GM19099 (cell line): ENCODE measurements around the gene PLPPR1.

Experiments
- POLR2A ChIP-seq: IDR thresholded peaks from 3 replicates; pipeline ENCODE4 v1.6.1; 2011; ENCODE audit warnings: low read depth; ENCODE audit not compliant: insufficient read length; ENCODE audit errors: extremely low read depth

Gene PLPPR1

DNA sequence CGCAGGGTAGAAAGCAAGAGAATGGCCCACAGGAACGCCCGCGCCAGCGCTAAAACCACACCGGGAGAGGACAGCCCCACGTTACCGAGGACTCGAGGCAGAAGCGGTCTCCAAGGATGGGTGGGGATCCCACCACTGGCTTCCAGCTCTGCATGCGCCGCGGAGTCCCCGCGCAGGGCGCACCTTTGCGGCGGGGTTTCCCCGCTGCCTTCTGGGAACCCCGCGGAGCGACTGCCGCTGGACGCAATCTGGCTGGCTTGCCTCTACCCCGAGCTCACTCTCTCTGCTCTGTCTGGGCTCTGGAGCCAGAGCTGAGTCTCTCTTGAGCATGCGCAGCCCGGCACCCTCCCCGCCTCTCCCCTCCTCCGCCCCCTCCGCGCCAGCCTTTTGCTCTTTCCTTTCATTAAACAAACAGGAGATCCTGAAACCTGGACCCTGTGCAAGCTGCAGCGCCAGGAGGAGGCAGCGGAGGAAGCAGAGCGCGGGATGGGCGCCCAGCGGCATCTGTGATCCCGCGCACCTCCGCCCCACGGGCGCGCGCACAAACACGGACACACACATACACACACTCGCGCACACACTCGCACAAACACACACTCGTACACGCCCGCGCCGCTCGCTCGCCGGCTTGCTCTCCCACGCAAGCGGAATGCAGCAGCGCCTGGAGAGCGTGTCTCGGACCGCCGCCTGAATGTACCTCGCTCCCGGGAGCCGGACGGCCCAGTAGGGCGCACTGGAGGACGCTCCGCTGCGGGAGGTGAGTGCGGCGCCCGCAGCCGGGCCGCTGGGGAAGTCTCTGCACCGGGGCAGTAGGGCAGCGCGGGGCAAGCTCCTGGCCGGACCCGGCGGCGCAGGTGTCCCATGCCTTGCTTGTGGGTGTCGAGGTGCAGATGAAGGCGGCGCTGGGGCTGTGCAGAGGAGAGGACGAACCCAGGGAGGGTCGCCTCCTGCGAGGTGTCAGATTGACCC, at the start of gene PLPPR1:
Gene PLPPR1, plus strand, starts transcription at position 382 of the 969 bp plus-strand sequence.
- no peak for TF ChIP-seq POLR2A

DNA sequence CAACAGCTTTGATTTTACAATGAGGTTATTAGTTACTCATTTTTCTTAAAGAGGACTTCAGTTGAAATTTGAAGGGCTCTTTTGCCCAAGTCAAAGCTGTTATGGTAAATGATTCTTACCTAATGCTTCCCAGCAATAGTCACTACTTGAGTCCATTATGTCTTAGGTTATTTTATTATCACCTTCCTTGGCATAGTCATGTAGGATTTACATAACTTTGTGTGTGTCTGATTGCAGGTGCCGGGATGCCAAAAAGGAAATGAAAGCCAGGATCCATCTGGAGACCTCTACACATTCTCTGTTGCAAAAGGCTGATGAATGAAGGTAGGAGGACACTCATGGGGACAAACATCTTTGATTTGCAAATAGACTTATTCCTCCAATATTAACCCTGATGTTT, 38.8 kb upstream of the PLPPR1 start:
- no peak for TF ChIP-seq POLR2A

DNA sequence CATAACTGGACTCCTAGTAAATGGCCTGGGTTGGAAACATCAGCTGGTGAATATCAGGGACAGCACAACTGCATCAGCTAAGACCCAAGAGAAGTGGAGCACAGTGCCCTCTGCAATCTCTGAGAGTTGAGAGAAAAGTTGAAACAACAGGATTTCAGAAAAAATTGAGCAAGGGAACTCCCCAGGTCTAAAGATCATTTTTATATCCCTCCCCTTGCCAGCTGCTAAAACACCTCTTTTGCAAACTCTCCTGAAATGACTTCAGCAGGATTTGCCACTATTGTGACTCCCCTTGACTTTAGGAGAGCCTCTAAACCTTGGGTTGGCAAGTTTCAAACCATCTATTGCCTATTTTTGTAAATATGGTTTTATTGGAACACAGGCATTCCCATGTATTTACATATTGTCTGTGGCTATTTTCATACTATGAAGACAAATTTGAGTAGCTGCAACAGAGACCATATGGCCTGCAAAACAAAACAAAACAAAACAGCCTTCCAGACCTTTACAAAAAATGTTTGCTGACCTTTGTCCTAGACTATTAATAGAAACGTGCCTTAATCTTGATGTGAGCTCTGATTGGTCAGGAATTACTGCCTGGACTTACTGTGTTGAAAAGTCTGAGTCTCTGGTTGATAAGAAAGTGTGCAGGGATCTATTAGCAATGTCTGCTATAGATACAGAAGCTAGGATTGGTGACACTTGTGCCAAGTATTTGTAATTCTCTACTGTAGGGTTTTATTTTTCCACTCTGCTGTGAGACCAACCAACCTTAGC, 37.7 kb upstream of the PLPPR1 start:
- no peak for TF ChIP-seq POLR2A

GRCh38 chr9:100992632-100993031, 35.9 kb upstream of the PLPPR1 start:
- no peak for TF ChIP-seq POLR2A

- no peak for TF ChIP-seq POLR2A
Observed at GRCh38 chr9:100999906-101000544, 28.5 kb upstream of the PLPPR1 start.

DNA sequence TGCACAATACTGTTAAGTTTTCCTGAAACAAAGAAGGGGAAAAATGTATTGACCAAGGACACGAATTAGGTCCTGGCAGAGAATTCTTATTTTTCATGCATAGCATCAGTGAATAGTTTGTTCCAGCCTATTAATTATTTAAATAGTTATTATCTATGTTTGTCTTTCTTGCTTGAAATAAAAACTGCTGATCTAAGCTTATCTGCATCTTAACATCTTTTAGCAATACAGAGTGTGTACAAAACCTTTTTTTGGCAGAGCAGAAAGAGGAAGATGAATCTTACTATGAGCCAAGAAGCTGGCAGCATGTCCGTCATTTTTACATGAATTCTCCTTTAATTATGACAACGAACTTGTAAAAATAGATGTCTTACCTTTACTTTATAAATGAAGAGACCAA, 23.3 kb upstream of the PLPPR1 start:
- TF ChIP-seq POLR2A: no peak

- TF ChIP-seq POLR2A: no peak
Observed at GRCh38 chr9:101014566-101014965, 14.0 kb upstream of the PLPPR1 start.

GRCh38 chr9:101018467-101018866, 10.1 kb upstream of the PLPPR1 start:
- no peak for TF ChIP-seq POLR2A

GRCh38 chr9:101022704-101023103, 5.8 kb upstream of the PLPPR1 start:
- no peak for TF ChIP-seq POLR2A

GRCh38 chr9:101025940-101026339, 2.6 kb upstream of the PLPPR1 start:
- TF ChIP-seq POLR2A: no peak

GRCh38 chr9:101026824-101027223, 1.7 kb upstream of the PLPPR1 start:
- no peak for TF ChIP-seq POLR2A

- TF ChIP-seq POLR2A: no peak
Observed at GRCh38 chr9:101027236-101027635, 1.3 kb upstream of the PLPPR1 start.

GRCh38 chr9:101027733-101028345, 688 bp upstream of the PLPPR1 start:
- TF ChIP-seq POLR2A: no peak

DNA sequence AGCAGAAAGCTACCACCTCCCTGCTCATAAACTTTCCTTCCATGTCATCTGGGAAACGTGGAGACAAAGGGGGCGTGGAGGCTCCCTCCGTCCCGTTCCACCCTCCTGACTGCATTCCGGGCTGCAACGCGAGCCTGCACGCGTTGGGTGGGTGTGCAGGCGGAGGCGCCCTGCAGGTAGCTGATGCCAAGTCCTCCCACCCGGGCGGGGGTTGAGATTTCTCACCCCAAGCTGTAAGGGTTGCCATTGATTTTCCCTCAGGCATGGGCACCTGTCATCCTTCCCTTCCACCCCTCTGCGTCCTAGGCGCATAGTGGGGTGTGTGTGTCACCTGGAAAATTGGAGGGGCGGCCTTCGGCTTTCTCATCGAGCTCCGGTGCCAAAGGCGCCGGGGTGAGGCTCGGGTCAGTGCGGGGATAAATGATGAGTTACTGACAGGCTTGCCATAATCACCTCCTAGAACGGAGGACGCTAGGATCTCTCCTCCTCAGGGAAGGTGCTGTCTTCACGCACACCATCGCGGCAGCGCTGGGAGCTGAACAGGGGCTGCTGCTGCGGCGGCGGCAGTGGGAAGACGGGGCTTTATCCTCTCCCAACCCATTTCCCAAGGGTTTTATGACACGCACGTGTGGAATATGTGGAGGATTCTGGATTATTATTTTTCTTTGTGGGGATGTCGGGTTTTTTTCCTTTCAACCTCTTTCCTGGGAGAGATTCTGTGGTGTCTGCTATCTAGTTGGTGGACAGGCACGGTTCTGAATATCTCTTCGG, 973 bp downstream of the PLPPR1 start:
- no peak for TF ChIP-seq POLR2A
